NCI-H1417 treated with DMSO at 0.1 percent for 48 hours (cell line): Measurements from ENCODE around the gene VIPR2.

Experiments
- DNase-seq: peaks from one replicate; lab custom pipeline; 2025; lab: John Stamatoyannopoulos, UW

Gene VIPR2

DNA sequence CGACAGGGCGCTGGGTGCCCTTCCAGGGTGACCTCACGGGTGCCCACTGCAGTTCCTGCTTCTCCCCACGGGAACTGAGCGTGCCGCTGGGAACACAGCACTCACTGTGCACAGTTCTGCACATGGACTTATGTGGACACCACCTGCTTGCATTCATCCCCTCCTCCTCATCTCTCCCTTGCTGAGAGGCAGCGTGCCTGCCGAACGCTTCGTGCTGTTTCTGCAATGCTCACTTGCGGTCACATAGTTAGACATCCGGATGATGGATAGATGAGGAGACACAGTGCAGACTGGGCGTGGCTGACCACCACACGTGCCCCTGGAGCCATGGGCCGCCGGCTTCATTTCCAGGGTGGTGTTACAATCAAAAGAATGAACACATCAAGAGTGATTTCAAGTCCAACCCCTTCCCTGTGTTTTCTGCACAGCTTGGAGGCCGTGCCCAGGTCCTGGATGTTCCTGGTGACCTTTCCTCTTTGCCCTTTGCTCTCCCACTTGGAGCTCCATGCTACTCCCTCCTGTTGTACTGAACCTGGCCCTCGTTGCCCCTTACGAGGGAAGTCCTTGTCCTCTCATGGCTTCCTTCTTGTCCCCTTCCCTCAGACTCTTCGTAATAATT, 119.4 kb downstream of the VIPR2 start:
- DNase-seq, result no peak

GRCh38 chr7:159024280-159024951, 120.3 kb downstream of the VIPR2 start:
- no peak for DNase-seq

DNA sequence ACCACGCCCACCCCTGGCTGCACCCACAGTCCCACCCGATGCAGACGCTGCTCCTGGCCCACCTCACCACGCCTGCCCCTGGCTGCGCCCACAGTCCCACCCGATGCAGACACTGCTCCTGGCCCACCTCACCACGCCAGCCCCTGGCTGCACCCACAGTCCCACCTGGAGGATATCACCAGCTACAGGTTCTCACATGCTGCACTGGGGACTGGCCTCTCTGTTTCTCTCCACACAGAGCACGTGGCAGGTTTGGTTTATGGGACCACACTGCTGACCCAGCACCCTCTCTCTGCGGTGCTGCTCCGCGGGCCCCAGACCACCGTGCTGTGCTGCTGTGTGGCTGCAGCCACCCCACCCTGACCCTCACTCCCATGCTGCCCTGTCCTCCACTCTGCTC, 120.9 kb downstream of the VIPR2 start:
- DNase-seq, result no peak

- DNase-seq, result no peak
Observed at GRCh38 chr7:159023206-159023605, 121.5 kb downstream of the VIPR2 start.

DNA sequence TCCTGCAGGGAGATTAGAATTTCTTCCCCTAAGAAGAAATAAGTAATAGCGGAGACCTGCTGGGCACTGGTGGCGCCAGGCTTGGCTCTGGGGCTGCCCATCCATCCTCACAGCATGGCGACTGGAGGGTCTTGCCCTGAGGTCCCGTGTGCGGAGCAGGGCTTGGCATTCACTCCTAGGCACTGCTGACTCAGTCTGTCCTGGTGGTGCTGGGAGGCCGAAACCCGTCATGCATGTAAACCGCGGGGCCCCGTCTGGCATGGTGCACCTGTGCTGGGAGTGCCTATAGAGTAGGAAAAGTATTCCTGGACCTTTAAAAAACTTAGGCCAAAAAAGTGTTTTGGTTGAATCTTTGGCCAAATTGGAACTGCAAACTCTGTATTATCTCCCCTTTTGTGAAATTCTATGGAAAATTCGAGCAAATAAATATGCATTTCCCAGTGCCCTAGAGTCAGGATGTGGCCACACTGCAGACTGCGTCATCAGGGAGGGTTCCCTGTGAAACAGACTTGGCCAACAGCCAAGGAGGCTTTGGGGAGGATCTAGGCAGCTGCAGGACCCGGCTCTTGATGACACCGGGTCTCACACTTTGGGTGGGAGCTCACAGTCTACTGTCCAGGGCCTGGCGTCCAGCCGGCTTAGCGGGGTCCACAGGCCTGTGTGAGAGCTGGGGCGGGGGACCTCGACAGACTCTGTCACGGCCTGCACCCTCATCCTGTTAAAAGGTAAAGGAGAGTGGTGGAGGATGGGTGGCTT, 122.3 kb downstream of the VIPR2 start:
- DNase-seq, result no peak

- DNase-seq, result no peak
Observed at GRCh38 chr7:159020987-159021386, 123.7 kb downstream of the VIPR2 start.

DNA sequence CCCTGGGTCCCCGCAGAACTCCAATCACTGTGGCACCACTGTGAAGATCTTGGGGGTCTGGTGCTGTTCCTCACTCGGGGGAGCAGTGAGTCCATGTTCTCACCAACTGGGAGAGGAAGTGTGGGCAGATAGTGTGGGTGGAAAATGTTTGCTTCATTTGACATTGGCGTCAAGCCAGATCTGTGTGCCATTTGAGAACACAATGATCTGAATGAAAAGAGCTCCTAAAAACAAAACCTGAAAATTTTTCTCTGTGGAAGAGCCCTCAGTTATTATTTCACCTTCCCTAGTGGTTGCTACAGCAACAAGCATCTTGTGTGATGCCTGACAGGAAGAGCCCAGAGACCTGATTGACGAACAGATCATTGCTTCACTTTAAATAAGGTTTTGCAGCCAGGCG, 125.6 kb downstream of the VIPR2 start:
- DNase-seq, result no peak

DNA sequence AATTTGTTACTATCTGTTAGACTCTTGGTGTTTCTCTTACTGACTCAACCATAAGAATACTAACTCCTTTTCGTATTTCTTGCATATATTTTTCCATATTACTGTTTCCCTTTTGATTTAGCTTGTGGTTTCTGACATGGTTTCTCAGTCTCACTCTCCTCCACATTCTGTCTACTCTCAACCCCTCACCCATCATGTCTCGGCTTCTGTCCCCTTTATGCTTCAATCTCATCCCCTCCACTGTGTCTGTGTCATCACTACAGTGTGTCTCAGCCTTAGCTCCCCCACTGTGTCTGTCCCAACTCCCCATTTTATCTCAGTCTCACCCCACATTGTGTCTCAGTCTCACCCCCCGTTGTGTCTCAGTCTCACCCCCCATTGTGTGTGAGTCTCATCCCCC, 126.9 kb downstream of the VIPR2 start:
- DNase-seq, result no peak

GRCh38 chr7:159017210-159017609, 127.5 kb downstream of the VIPR2 start:
- DNase-seq, result no peak

- DNase-seq, result no peak
Observed at GRCh38 chr7:159016591-159016990, 128.1 kb downstream of the VIPR2 start.

GRCh38 chr7:159015454-159016410, 128.9 kb downstream of the VIPR2 start:
- DNase-seq, result no peak

GRCh38 chr7:159015081-159015453, 129.6 kb downstream of the VIPR2 start:
- DNase-seq, result no peak

- no peak for DNase-seq
Observed at GRCh38 chr7:159014297-159015062, 130.2 kb downstream of the VIPR2 start.

DNA sequence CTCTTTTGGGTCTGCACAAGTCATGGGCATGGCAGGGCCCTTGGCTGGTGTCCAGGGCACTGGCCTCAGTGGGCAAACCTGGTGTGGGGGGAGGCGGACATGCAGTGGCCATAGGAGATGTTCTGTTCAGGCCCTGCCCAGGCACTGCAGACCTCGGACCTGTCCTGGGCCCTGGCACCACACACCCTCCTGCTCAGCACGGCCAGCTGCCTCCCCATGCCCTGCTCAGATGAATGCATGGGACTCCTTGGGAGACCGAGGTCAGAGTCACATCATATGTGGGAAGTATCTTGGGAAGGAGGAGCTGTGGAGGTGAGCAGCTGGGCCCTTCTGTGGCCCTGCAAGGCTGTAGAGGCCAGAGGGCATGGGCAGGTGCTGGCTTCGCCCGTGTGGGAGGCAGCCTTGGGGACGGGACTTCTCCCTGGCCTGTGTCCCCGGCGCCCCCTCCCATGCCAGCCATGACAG, 130.8 kb downstream of the VIPR2 start:
- DNase-seq, result no peak

DNA sequence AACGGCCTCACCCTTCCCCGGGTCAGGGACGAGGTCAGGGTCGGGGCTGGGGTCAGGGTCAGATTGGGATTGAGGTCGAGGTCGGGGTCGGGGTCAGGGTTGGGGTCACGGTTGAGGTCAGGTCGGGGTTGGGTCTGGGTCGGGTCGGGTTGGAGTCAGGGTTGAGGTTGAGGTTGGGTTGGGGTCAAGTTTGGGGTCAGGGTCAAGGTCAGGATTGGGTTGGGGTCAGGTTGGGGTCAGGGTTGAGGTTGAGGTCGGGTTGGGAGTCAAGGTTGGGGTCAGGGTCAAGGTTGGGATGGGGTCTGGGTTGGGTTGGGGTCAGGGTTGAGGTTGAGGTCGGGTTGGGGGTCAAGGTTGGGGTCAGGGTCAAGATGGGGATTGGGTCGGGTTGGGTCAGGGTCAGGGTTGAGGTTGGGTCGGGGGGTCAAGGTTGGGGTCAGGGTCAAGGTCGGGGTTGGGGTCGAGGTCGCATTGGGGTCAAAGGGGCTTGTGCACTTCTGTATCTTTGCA, 131.4 kb downstream of the VIPR2 start:
- no peak for DNase-seq

DNA sequence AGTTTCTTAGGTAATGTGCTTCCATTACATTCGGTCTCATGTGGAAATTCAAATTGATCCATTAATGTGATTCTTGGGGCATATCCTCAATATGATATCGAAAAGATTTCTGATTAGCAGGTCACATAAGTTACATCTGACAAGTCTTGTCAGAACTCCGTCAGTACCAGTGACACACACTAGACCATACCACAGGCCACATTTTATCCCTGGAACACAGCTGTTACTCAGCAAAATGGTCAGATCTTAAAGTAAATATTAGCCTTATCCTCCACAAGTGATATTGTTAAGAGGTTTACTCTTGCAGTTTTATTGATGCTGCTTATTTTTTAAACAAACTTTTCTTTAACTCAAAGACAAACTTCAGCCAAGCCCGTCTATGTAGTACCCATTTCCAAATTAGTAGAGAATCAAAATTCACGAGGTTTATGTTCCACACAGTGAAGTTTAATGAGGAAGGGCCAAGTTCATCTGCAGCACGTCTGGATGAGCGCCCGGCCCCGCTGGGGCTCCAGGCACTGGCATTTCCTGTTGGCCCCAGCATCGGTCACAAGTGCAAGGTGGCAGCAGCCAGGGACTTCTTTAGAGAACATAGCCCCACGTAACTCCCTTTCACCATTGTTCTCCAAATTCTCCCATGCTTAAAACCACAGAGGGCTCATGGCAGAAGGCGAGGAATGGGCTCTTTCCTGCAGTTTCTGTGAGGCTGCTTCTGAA, 132.2 kb downstream of the VIPR2 start:
- DNase-seq, result no peak

GRCh38 chr7:159011722-159012022, 133.0 kb downstream of the VIPR2 start:
- DNase-seq, result no peak

DNA sequence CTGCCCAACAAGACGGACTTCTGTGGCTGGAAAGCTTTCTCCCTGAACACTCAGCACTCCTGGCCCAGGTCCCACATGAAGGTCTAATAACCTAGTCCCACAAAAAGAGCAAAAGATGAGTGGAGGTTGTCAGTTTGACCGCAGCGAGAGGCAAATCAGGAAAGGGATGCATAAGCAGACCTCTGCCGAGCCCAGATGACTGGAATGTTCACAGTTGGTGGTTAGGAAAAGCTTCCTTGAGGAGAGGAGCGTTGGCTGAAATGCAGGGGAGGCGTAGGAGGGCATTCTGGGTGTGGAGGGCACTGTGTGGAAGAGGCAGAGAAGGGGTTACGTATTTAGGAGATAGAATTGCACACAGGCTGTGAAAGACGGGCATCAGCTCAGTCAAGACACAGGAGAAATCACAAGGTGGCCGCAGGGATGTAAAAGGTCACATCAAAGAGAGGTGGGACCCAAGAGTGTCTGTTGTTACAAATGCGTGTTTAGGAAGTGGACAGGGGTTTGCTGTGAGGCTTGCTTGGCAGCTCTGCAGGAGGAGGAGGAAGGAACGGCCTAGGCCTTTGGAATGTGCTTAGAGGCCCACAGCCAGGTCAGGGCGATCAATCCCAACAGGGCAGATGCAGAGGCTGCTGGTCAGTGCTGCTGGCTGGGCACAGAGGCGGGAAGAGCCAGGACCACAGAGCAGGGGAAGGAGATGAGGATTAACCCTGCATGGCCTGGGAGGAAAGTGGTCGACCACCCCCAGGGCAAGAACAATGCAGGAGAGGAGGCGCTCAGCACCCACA, 133.5 kb downstream of the VIPR2 start:
- no peak for DNase-seq

- DNase-seq, result no peak
Observed at GRCh38 chr7:159010411-159010810, 134.3 kb downstream of the VIPR2 start.

- no peak for DNase-seq
Observed at GRCh38 chr7:159009951-159010350, 134.7 kb downstream of the VIPR2 start.
